NCI-H345 treated with DMSO at 0.1 percent for 48 hours (cell line): ENCODE results near the gene CPEB4.

Source experiments
- DNase-seq: peaks from one replicate; lab custom pipeline; 2025; ENCODE audit not compliant: unreplicated experiment; lab: John Stamatoyannopoulos, UW

The CPEB4 gene

GRCh38 chr5:173884402-173885053 is 3.6 kb upstream of the CPEB4 start:
- DNase-seq = no peak

GRCh38 chr5:173885054-173885443 is 3.1 kb upstream of the CPEB4 start:
- no peak for DNase-seq

- no peak for DNase-seq
These were observed 2.6 kb upstream of the CPEB4 start for GRCh38 chr5:173885475-173886010.

- no peak for DNase-seq
These were observed 2.0 kb upstream of the CPEB4 start for GRCh38 chr5:173886150-173886549.

- DNase-seq = no peak
These were observed 453 bp downstream of the CPEB4 start for GRCh38 chr5:173888473-173889131.

- no peak for DNase-seq
These were observed 2.2 kb downstream of the CPEB4 start for GRCh38 chr5:173890195-173890991.

GRCh38 chr5:173891308-173892116 is 3.4 kb downstream of the CPEB4 start:
- DNase-seq = no peak

GRCh38 chr5:173893192-173893561 is 5.0 kb downstream of the CPEB4 start:
- no peak for DNase-seq

GRCh38 chr5:173895401-173896165 is 7.4 kb downstream of the CPEB4 start:
- DNase-seq = no peak

GRCh38 chr5:173896631-173897030 is 8.5 kb downstream of the CPEB4 start:
- no peak for DNase-seq

GRCh38 chr5:173901705-173902104 is 13.6 kb downstream of the CPEB4 start:
- DNase-seq = no peak

GRCh38 chr5:173902334-173902733 is 14.2 kb downstream of the CPEB4 start:
- no peak for DNase-seq

GRCh38 chr5:173902743-173903142 is 14.6 kb downstream of the CPEB4 start:
- DNase-seq = no peak

GRCh38 chr5:173903396-173904140 is 15.4 kb downstream of the CPEB4 start:
- no peak for DNase-seq

- no peak for DNase-seq
These were observed 16.0 kb downstream of the CPEB4 start for GRCh38 chr5:173904151-173904550.

GRCh38 chr5:173907284-173907683 is 19.1 kb downstream of the CPEB4 start:
- no peak for DNase-seq

GRCh38 chr5:173907686-173908371 is 19.7 kb downstream of the CPEB4 start:
- DNase-seq = no peak

- no peak for DNase-seq
These were observed 21.1 kb downstream of the CPEB4 start for GRCh38 chr5:173909199-173909598.

GRCh38 chr5:173910215-173910614 is 22.1 kb downstream of the CPEB4 start:
- no peak for DNase-seq
